Cardiac fibroblast (primary cell): ENCODE data around the gene ALDH1L1.

Experiments used
- DNase-seq, 2 donors: peaks; one replicate each; pipeline versions ENCODE4 v3.0.0 to v3.0.0-alpha.2; 2010; ENCODE audit warnings: low read depth in 2 of 2
- H3K4me3 ChIP-seq, 2 donors: replicated peaks in 1 of 2; 1 replicate in 1 of 2; 2 replicates in 1 of 2; pipeline ENCODE4 v1.5.1; 2011; ENCODE audit warnings: low read depth in 2 of 2, low read length in 2 of 2, mild to moderate bottlenecking in 2 of 2, moderate library complexity in 1 of 2
- CTCF ChIP-seq: IDR thresholded peaks from one replicate; pipeline ENCODE4 v1.5.1; 2011; ENCODE audit warnings: low read depth, mild to moderate bottlenecking, low read length, inconsistent platforms

The ALDH1L1 gene

GRCh38 chr3:126147147-126147931 lies 33.0 kb downstream of the ALDH1L1 start:
- TF ChIP-seq CTCF = no peak
- H3K4me3 ChIP-seq = no peak overlapping the region
- no peak for DNase-seq

GRCh38 chr3:126146525-126147146 lies 33.8 kb downstream of the ALDH1L1 start:
- no peak for DNase-seq
- no peak for TF ChIP-seq CTCF
- no peak overlapping the region for H3K4me3 ChIP-seq

GRCh38 chr3:126146034-126146433 lies 34.4 kb downstream of the ALDH1L1 start:
- no peak for TF ChIP-seq CTCF
- no peak overlapping the region for H3K4me3 ChIP-seq
- DNase-seq = no peak

GRCh38 chr3:126142652-126143051 lies 37.7 kb downstream of the ALDH1L1 start:
- H3K4me3 ChIP-seq = no peak overlapping the region
- no peak for DNase-seq
- no peak for TF ChIP-seq CTCF

- DNase-seq = no peak
- TF ChIP-seq CTCF = no peak
- no peak overlapping the region for H3K4me3 ChIP-seq
Observed at GRCh38 chr3:126137490-126138130, 42.8 kb downstream of the ALDH1L1 start.

- no peak for DNase-seq
- TF ChIP-seq CTCF = no peak
Observed at GRCh38 chr3:126136428-126137220, 43.8 kb downstream of the ALDH1L1 start.

More at GRCh38 chr3:126136428-126137220, 43.8 kb downstream of the ALDH1L1 start:
- no peak overlapping the region for H3K4me3 ChIP-seq
